Measurements from ENCODE around the gene WDR37. TPM values are rescaled to one million over a fixed set of nuclear protein-coding genes. Genes with fewer than 3 reads are reported as not detected.
"Not testable (repeated sequence)": the region's sequence is repeated elsewhere in the genome, so short reads cannot be mapped to it uniquely, and the experiment has no call there.

Gene WDR37
- polyA plus RNA-seq, 3 donors = 7.1 to 33.6 (median 8.6) TPM

- H3K9me3 ChIP-seq (replicated peaks in 1 of 2; ENCODE audit: control insufficient read depth in 1 of 2, insufficient read depth in 1 of 2, low read length in 2 of 2) = no peaks in the 10 kb centered on the region
- H3K27me3 Mint-ChIP-seq (ENCODE audit: low read depth in 3 of 3) = peaks cover 0 to 1% (median 0%) of the 10 kb centered on the region in 3 donors
- TF ChIP-seq, protein P1, sequence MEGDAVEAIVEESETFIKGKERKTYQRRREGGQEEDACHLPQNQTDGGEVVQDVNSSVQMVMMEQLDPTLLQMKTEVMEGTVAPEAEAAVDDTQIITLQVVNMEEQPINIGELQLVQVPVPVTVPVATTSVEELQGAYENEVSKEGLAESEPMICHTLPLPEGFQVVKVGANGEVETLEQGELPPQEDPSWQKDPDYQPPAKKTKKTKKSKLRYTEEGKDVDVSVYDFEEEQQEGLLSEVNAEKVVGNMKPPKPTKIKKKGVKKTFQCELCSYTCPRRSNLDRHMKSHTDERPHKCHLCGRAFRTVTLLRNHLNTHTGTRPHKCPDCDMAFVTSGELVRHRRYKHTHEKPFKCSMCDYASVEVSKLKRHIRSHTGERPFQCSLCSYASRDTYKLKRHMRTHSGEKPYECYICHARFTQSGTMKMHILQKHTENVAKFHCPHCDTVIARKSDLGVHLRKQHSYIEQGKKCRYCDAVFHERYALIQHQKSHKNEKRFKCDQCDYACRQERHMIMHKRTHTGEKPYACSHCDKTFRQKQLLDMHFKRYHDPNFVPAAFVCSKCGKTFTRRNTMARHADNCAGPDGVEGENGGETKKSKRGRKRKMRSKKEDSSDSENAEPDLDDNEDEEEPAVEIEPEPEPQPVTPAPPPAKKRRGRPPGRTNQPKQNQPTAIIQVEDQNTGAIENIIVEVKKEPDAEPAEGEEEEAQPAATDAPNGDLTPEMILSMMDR (IDR thresholded peaks at IDR 0.05) = no peak
- H3K36me3 ChIP-seq (replicated peaks in 1 of 2; ENCODE audit: control insufficient read depth in 1 of 2, insufficient read depth in 2 of 2, low read length in 2 of 2) = peaks cover 15 to 40% of the 10 kb centered on the region in 2 donors
- H4K20me1 ChIP-seq (ENCODE audit: insufficient read depth, low read length) = peaks cover 90% of the 10 kb centered on the region
- no peak overlapping the region for H2AFZ ChIP-seq (ENCODE audit: insufficient read depth, low read depth, low read length, poor library complexity, severe bottlenecking)
- no peak overlapping the region for H3K4me3 Mint-ChIP-seq
- intact Hi-C loops (cut with micrococcal nuclease) = no loop called here
- peak overlapping the region in 1 of 7 donors; percentile 13 for H3K27ac Mint-ChIP-seq
- peaks cover 9 to 14% of the 10 kb centered on the region in 2 donors for H3K4me1 ChIP-seq (ENCODE audit: control insufficient read depth in 1 of 2, insufficient read depth in 2 of 2, low read length in 2 of 2)
- DNase-seq = no peak
- peaks cover 94% of the 10 kb centered on the region for H3K79me2 ChIP-seq (ENCODE audit: insufficient read depth, low read length)
- H3K4me3 ChIP-seq (replicated peaks in 1 of 3; ENCODE audit: low read depth in 2 of 3, low read length in 3 of 3) = no peak overlapping the region
- peaks cover 50% of the 10 kb centered on the region for H3K4me1 Mint-ChIP-seq
- peaks cover 26 to 39% of the 10 kb centered on the region in 2 donors for H3K36me3 Mint-ChIP-seq
- H3K27me3 ChIP-seq (ENCODE audit: control insufficient read depth in 2 of 2, insufficient read depth in 2 of 2, low read length in 2 of 2) = no peaks in the 10 kb centered on the region
- H3K27ac ChIP-seq (ENCODE audit: low read depth in 1 of 2, low read length in 2 of 2) = no peak overlapping the region
- 85% methylated on average over 2 of the region's 4 CpGs for WGBS (ENCODE audit: insufficient coverage)
- H3K4me2 ChIP-seq (replicated peaks; ENCODE audit: extremely low read depth, low read length, poor library complexity, severe bottlenecking) = no peak overlapping the region
- no peaks in the 10 kb centered on the region for H3K9me3 Mint-ChIP-seq
- no peak overlapping the region for H3K9ac ChIP-seq (ENCODE audit: insufficient read depth, low read length, poor library complexity, severe bottlenecking)
Observed at GRCh38 chr10:1064964-1065247, 8.7 kb downstream of the WDR37 start.

DNA sequence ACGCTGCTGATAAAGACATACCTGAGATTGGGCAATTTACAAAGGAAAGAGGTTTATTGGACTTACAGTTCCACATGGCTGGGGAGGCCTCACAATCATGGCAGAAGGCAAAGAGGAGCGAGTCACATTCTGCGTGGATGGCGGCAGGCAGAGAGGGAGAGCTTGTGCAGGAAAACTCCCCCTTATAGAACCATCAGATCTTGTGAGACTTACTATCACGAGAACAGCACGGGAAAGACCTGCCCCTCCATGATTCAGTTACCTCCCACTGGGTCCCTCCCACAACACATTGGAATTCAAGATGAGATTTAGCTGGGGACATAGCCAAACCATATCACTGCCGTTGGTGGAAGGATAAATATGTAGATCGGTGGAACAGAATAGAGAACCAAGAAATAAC lies 10.5 kb downstream of the WDR37 start:
- H3K9ac ChIP-seq (ENCODE audit: insufficient read depth, low read length, poor library complexity, severe bottlenecking); H3K4me2 ChIP-seq (replicated peaks; ENCODE audit: extremely low read depth, low read length, poor library complexity, severe bottlenecking); H3K9me3 ChIP-seq (replicated peaks in 1 of 2; ENCODE audit: control insufficient read depth in 1 of 2, insufficient read depth in 1 of 2, low read length in 2 of 2); H3K4me3 ChIP-seq (replicated peaks in 1 of 3; ENCODE audit: low read depth in 2 of 3, low read length in 3 of 3); intact Hi-C loops (cut with micrococcal nuclease); H3K9me3 Mint-ChIP-seq; H3K27me3 Mint-ChIP-seq (ENCODE audit: low read depth in 3 of 3); DNase-seq; H3K4me3 Mint-ChIP-seq; H2AFZ ChIP-seq (ENCODE audit: insufficient read depth, low read depth, low read length, poor library complexity, severe bottlenecking); H3K27ac ChIP-seq (ENCODE audit: low read depth in 1 of 2, low read length in 2 of 2); H3K27me3 ChIP-seq (ENCODE audit: control insufficient read depth in 2 of 2, insufficient read depth in 2 of 2, low read length in 2 of 2): not testable (repeated sequence)
- peaks cover 94% of the 10 kb centered on the region for H3K79me2 ChIP-seq (ENCODE audit: insufficient read depth, low read length)
- H3K36me3 Mint-ChIP-seq = peaks cover 24 to 41% of the 10 kb centered on the region in 2 donors
- no CpG with 5 or more reads among the region's 8 CpGs for WGBS (ENCODE audit: insufficient coverage)
- H3K4me1 ChIP-seq (ENCODE audit: control insufficient read depth in 1 of 2, insufficient read depth in 2 of 2, low read length in 2 of 2) = peaks cover 11 to 21% of the 10 kb centered on the region in 2 donors
- H3K27ac Mint-ChIP-seq = peak overlapping the region in 1 of 7 donors; percentile 55
- peaks cover 88% of the 10 kb centered on the region for H4K20me1 ChIP-seq (ENCODE audit: insufficient read depth, low read length)
- peaks cover 47% of the 10 kb centered on the region for H3K4me1 Mint-ChIP-seq
- peaks cover 15 to 36% of the 10 kb centered on the region in 2 donors for H3K36me3 ChIP-seq (replicated peaks in 1 of 2; ENCODE audit: control insufficient read depth in 1 of 2, insufficient read depth in 2 of 2, low read length in 2 of 2)
